HG03097 (cell line): Measurements from ENCODE around the gene GALNT4.

ENCODE experiments used
- ATAC-seq: cut with Tn5 transposase; IDR thresholded peaks from one replicate; pipeline ENCODE4 v1.9.1; 2021; ENCODE audit not compliant: unreplicated experiment, low FRiP score

The GALNT4 gene

GRCh38 chr12:89524541-89525304, at the start of gene GALNT4:
Gene GALNT4 (minus strand): TSS chr12:89524796. CDS start chr12:89524549, 247 bp downstream.
- peak; percentile 63 for ATAC-seq

GRCh38 chr12:89573051-89573810, 48.6 kb upstream of the GALNT4 start:
- no peak for ATAC-seq

- ATAC-seq, result no peak
These were observed 47.0 kb upstream of the GALNT4 start for GRCh38 chr12:89571491-89572195.

GRCh38 chr12:89568484-89568883, 43.9 kb upstream of the GALNT4 start:
- ATAC-seq, result no peak

GRCh38 chr12:89567691-89568239, 43.2 kb upstream of the GALNT4 start:
- no peak for ATAC-seq

GRCh38 chr12:89566615-89567014, 42.0 kb upstream of the GALNT4 start:
- ATAC-seq, result no peak

GRCh38 chr12:89565002-89565401, 40.4 kb upstream of the GALNT4 start:
- ATAC-seq, result no peak

GRCh38 chr12:89559753-89560152, 35.2 kb upstream of the GALNT4 start:
- ATAC-seq, result no peak

GRCh38 chr12:89556976-89557375, 32.4 kb upstream of the GALNT4 start:
- ATAC-seq, result no peak

GRCh38 chr12:89552376-89552775, 27.8 kb upstream of the GALNT4 start:
- no peak for ATAC-seq

GRCh38 chr12:89551747-89552146, 27.2 kb upstream of the GALNT4 start:
- ATAC-seq, result no peak

GRCh38 chr12:89547101-89547500, 22.5 kb upstream of the GALNT4 start:
- no peak for ATAC-seq

GRCh38 chr12:89546151-89546550, 21.6 kb upstream of the GALNT4 start:
- ATAC-seq, result no peak

GRCh38 chr12:89544681-89545184, 20.1 kb upstream of the GALNT4 start:
- no peak for ATAC-seq

GRCh38 chr12:89544022-89544421, 19.4 kb upstream of the GALNT4 start:
- no peak for ATAC-seq

GRCh38 chr12:89542912-89543592, 18.5 kb upstream of the GALNT4 start:
- peak; percentile 78 for ATAC-seq

- ATAC-seq, result no peak
These were observed 17.6 kb upstream of the GALNT4 start for GRCh38 chr12:89542236-89542635.

- no peak for ATAC-seq
These were observed 16.0 kb upstream of the GALNT4 start for GRCh38 chr12:89540586-89540985.

GRCh38 chr12:89539426-89540223, 15.0 kb upstream of the GALNT4 start:
- no peak for ATAC-seq
